Panc1 (cell line): ENCODE measurements around the gene SBK2. TPM values are rescaled to one million over a fixed set of nuclear protein-coding genes. Genes with fewer than 3 reads are reported as not detected.

ENCODE experiments used
- ATAC-seq: fragments of 200-7000 bp; cut with Tn5 transposase; 2 replicates; pipeline ENCODE4 v1.9.1; 2020; ENCODE audit warnings: mild to moderate bottlenecking, moderate library complexity
- BruUV-seq: library from RNA; stranded (reverse); fragments of 400-500 nt; replicated peaks from 2 replicates; lab custom pipeline; 2021; lab: Mats Ljungman, UMichigan
- CTCF ChIA-PET: fragments of 300-600 bp; sonication (Branson Sonifier 250); formaldehyde crosslinking; loops from one replicate; lab custom pipeline; 2022; ENCODE audit warnings: antibody characterized with exemption; lab: Charles Lee
- POLR2A ChIA-PET: fragments of 300-600 bp; sonication (Branson Sonifier 250); formaldehyde crosslinking; loops from one replicate; lab custom pipeline; 2022; ENCODE audit warnings: antibody characterized with exemption; lab: Charles Lee
- DNase-seq: peaks from one replicate; pipeline ENCODE4 v3.0.0-alpha.2; 2010; ENCODE audit warnings: low read depth, low spot score
- H3K27ac ChIP-seq: 2 replicates; pipeline ENCODE4 v1.5.1; 2011; ENCODE audit warnings: mild to moderate bottlenecking, low read length, inconsistent platforms
- H3K27me3 ChIP-seq: fragments of 200-500 bp; sonication (Bioruptor generic); 2 replicates; pipeline ENCODE4 v1.6.0; 2014; ENCODE audit warnings: low read length, inconsistent platforms; ENCODE audit not compliant: control insufficient read depth, insufficient read depth
- H3K36me3 ChIP-seq: fragments of 200-500 bp; sonication (Bioruptor generic); 2 replicates; pipeline ENCODE4 v1.5.1; 2014; ENCODE audit warnings: inconsistent platforms, mild to moderate bottlenecking, low read length, moderate library complexity; ENCODE audit not compliant: control insufficient read depth, insufficient read depth
- H3K4me1 ChIP-seq: 2 replicates; pipeline ENCODE4 v1.5.1; 2011; ENCODE audit warnings: inconsistent platforms, mild to moderate bottlenecking, low read length, moderate library complexity; ENCODE audit not compliant: control insufficient read depth, insufficient read depth
- H3K4me3 ChIP-seq, 2 experiments: 2 replicates each; pipeline ENCODE4 v1.5.1; 2011 to 2012; ENCODE audit warnings: low read depth in 2 of 2, low read length in 2 of 2, mild to moderate bottlenecking in 2 of 2, inconsistent platforms in 1 of 2, moderate library complexity in 1 of 2
- H3K9me3 ChIP-seq: fragments of 200-500 bp; sonication (Bioruptor generic); 2 replicates; pipeline ENCODE4 v1.5.1; 2014; ENCODE audit warnings: low read depth, mild to moderate bottlenecking, inconsistent platforms, low read length, moderate library complexity; ENCODE audit not compliant: control insufficient read depth, insufficient read depth
- CTCF ChIP-seq: fragments of 450-650 bp; IDR thresholded peaks from 2 replicates; pipeline ENCODE4 v1.5.1; 2017; ENCODE audit warnings: mild to moderate bottlenecking
- POLR2AphosphoS5 ChIP-seq: IDR thresholded peaks from 2 replicates; pipeline ENCODE4 v1.6.1; 2012; ENCODE audit warnings: mild to moderate bottlenecking, low read depth, low read length, moderate library complexity
- REST ChIP-seq, 2 experiments: IDR thresholded peaks; 2 replicates each; pipeline ENCODE4 v1.6.1; 2011 to 2012; ENCODE audit warnings: low read depth in 2 of 2, control low read depth in 1 of 2, low read length in 1 of 2, mild to moderate bottlenecking in 1 of 2, moderate library complexity in 1 of 2; ENCODE audit not compliant: insufficient read depth in 1 of 2
- SIN3A ChIP-seq: IDR thresholded peaks from 2 replicates; pipeline ENCODE4 v1.6.1; 2012; ENCODE audit warnings: low read depth, mild to moderate bottlenecking, low read length, moderate library complexity, borderline replicate concordance; ENCODE audit not compliant: insufficient read depth
- TCF7L2 ChIP-seq: IDR thresholded peaks from 2 replicates; pipeline ENCODE4 v1.6.1; 2011; ENCODE audit warnings: mild to moderate bottlenecking, low read depth, low read length, inconsistent platforms
- in situ Hi-C: cut with HindIII; loops from 2 replicates; pipeline ENCODE4 v1.10.0; 2016; ENCODE audit warnings: low sequenced_read_pairs, low pct_unique_long_range_greater_than_20kb
- intact Hi-C: fragments of 100-400 bp; cut with micrococcal nuclease; formaldehyde crosslinking; loops from one replicate; pipeline ENCODE4 v1.10.0; 2022; ENCODE audit not compliant: unreplicated experiment
- total RNA-seq: library from RNA; stranded (reverse); gene quantifications from one replicate; pipeline ENCODE4 v1.2.1, GENCODE V29; 2021; ENCODE audit not compliant: unreplicated experiment

SBK2 gene
- total RNA-seq, 1 experiment from 2014 or later = 0.69 TPM

GRCh38 chr19:55516878-55517620 lies 19.9 kb downstream of the SBK2 start:
- Histone ChIP-seq H3K9me3 (no peaks in the 10 kb centered on the region), H3K36me3 (no peaks in the 10 kb centered on the region), H3K4me3 (peak overlapping the region; percentile 37 to 51), H3K27ac (peak overlapping the region; percentile 84), H3K27me3 (no peaks in the 10 kb centered on the region), H3K4me1 (peaks cover 7% of the 10 kb centered on the region; the same call in 1 of the 2 replicates)
- intact Hi-C loops (loop anchor here (2.0 kb wide), 2 partner anchors 90 to 114 kb away; no protein-coding TSS in a partner anchor), in situ Hi-C loops (no loop called here)
- CTCF ChIA-PET = interaction anchor here (0.6 to 1.2 kb wide), 3 partner anchors 9 to 114 kb away, joined by 3 to 10 read pairs (median 4); partner anchors contain the start of gene ZNF865
- TF ChIP-seq CTCF (peak; percentile 98), SIN3A (peak; percentile 31; the same call in 1 of the 2 replicates), REST (IDR thresholded peaks at IDR 0.05; ENCODE audit: insufficient read depth in 1 of 2, low read depth in 2 of 2, low read length in 1 of 2) (peak in 1 of 2 experiments; percentile 71; a peak in 1 of 4 replicates), POLR2AphosphoS5 (peak; percentile 74), TCF7L2 (no peak)
- no TSS peak for BruUV-seq
- DNase-seq (peak; percentile 81), ATAC-seq (peak; percentile 99)
- POLR2A ChIA-PET = interaction anchor here (0.7 kb wide), 1 partner anchor 9 kb away, joined by 3 read pairs; no protein-coding TSS in a partner anchor

- Histone ChIP-seq H3K27ac (no peak overlapping the region), H3K27me3 (no peaks in the 10 kb centered on the region), H3K36me3 (no peaks in the 10 kb centered on the region), H3K4me1 (no peaks in the 10 kb centered on the region), H3K9me3 (no peaks in the 10 kb centered on the region), H3K4me3 (no peak overlapping the region)
- in situ Hi-C loops (no loop called here), intact Hi-C loops (no loop called here)
- ChIA-PET POLR2A (interaction anchor here (0.6 to 0.8 kb wide), 3 partner anchors 32 to 183 kb away, joined by 3 to 6 read pairs (median 4); partner anchors contain the start of genes ISOC2 and ZNF628), CTCF (interaction anchor here (0.5 to 0.7 kb wide), 3 partner anchors 9 to 165 kb away, joined by 3 to 4 read pairs (median 3); no protein-coding TSS in a partner anchor)
- no TSS peak for BruUV-seq
- ATAC-seq (no peak), DNase-seq (no peak)
- no peak for TF ChIP-seq REST (IDR thresholded peaks at IDR 0.05; ENCODE audit: insufficient read depth in 1 of 2, low read depth in 2 of 2, low read length in 1 of 2)
- no peak for TF ChIP-seq TCF7L2
- TF ChIP-seq SIN3A = no peak
- TF ChIP-seq CTCF = no peak
- no peak for TF ChIP-seq POLR2AphosphoS5
These were observed 28.8 kb downstream of the SBK2 start for GRCh38 chr19:55508120-55508519.
